H4 (cell line): ENCODE measurements around the gene B4GALNT4. TPM values are rescaled to one million over a fixed set of nuclear protein-coding genes. Genes with fewer than 3 reads are reported as not detected.
"Not testable (repeated sequence)": the region's sequence is repeated elsewhere in the genome, so short reads cannot be mapped to it uniquely, and the experiment has no call there.

Experiments
- DNase-seq: peaks from one replicate; pipeline ENCODE4 v3.0.0-alpha.2; 2015; ENCODE audit warnings: low spot score
- total RNA-seq: library from RNA; depleted of rRNA; stranded (reverse); fragments of >200 nt; shearing (Covaris generic); gene quantifications from 2 replicates; pipeline ENCODE4 v1.2.3, GENCODE V29; 2014; rRNA removed

Gene B4GALNT4, protein sequence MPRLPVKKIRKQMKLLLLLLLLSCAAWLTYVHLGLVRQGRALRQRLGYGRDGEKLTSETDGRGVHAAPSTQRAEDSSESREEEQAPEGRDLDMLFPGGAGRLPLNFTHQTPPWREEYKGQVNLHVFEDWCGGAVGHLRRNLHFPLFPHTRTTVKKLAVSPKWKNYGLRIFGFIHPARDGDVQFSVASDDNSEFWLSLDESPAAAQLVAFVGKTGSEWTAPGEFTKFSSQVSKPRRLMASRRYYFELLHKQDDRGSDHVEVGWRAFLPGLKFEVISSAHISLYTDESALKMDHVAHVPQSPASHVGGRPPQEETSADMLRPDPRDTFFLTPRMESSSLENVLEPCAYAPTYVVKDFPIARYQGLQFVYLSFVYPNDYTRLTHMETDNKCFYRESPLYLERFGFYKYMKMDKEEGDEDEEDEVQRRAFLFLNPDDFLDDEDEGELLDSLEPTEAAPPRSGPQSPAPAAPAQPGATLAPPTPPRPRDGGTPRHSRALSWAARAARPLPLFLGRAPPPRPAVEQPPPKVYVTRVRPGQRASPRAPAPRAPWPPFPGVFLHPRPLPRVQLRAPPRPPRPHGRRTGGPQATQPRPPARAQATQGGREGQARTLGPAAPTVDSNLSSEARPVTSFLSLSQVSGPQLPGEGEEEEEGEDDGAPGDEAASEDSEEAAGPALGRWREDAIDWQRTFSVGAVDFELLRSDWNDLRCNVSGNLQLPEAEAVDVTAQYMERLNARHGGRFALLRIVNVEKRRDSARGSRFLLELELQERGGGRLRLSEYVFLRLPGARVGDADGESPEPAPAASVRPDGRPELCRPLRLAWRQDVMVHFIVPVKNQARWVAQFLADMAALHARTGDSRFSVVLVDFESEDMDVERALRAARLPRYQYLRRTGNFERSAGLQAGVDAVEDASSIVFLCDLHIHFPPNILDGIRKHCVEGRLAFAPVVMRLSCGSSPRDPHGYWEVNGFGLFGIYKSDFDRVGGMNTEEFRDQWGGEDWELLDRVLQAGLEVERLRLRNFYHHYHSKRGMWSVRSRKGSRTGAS
- 6.5 and 11.1 TPM in 2 replicates for total RNA-seq

DNA sequence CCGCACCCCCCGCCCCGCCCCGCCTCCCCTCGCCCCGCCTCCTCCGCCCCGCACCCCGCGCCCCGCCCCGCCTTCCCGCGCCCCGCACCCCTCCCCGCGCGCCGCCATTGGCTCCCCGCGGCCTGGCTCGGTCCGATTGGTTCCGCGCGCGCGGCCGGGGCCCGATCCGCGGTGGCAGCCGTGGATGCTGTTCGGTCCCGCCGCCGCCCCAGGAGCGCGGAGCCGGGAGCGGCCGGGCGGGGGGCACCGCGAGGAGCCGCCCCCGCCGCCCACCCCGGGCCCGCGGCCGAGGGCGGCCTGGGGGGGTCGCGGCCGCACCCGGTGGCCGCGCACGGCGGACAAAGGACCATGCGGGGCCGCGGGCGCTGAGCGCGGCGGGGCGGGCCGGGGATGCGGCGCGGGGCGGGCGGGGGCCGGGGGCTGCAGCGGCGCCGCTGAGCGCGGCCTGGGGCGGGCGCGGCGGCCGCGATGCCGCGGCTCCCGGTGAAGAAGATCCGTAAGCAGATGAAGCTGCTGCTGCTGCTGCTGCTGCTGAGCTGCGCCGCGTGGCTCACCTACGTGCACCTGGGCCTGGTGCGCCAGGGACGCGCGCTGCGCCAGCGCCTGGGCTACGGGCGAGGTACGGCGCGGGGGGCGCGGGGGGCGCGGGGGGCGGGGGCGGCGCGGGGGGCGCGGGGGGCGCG lies at the start of gene B4GALNT4:
B4GALNT4 (plus strand) TSS at position 164 of the 683 bp plus-strand sequence; CDS start at position 469, 305 bp downstream.
- no peak for DNase-seq

GRCh38 chr11:319888-320273 lies 49.4 kb upstream of the B4GALNT4 start:
- not testable (repeated sequence) for DNase-seq

- DNase-seq, result no peak
Observed at GRCh38 chr11:324156-324555, 45.1 kb upstream of the B4GALNT4 start.

DNA sequence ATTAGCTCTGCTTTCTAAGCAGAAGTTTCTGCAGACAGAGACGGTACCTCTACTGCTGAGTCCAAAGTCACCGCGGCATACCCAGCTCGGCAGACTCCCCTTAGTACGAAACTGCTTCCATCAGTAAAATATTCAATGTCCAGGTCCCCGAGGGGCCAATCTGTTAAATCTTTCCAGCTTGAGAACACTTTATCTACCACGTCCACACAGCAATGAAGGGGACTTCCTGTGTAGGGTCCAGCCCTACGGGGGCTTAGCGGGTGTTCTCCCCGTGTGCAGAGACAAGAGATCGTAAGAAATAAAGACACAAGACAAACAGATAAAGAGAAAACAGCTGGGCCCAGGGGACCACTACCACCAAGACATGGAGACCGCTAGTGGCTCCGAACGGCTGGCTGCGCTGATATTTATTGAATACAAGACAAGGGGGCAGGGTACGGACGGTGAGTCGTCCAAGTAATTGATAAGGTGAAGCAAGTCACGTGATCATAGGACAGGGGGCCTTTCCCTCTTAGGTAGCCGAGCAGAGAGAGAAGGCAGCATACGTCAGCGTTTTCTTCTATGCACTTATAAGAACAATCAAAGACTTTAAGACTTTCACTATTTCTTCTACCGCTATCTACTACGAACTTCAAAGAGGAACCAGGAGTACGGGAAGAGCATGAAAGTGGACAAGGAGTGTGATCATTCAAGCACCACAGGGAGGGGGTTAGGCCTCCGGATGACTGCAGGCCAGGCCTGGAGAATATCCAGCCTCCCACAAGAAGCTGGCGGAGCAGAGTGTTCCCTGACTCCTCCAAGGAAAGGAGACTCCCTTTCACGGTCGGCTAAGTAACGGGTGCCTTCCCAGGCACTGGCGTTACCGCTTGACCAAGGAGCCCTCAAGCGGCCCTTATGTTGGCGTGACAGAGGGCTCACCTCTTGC lies 44.4 kb upstream of the B4GALNT4 start:
- not testable (repeated sequence) for DNase-seq

DNA sequence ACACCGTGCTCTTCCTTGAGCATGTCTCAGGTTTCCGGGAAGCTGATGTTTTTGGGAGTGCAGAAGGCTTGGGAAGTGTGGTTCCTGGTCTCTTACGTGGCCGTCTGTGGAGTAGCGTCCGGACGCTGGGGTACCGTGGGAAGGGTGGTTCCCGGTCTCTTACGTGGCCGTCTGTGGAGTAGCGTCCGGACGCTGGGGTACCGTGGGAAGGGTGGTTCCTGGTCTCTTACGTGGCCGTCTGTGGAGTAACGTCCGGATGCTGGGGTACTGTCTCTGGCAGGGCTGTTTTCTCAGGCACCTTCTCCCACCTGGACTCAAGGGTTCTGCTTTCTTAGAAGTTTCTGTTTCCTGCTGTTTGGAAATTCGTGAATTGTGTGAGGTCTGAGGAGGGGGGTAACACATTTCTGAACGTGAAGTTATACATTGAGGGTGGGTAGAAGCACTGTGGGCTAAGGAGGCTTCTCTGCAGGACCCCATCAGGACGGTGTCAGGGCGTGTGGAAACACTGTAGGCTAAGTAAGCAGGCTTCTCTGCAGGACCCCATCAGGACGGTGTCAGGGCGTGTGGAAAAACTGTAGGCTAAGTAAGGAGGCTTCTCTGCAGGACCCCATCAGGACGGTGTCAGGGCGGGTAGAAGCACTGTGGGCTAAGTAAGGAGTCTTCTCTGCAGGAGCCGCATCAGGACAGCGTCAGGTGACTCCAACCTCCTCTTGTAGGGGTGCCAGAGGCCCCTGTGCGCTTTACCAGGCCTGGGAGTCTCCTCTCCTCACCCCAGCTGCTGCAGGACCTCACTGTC lies 43.3 kb upstream of the B4GALNT4 start:
- no peak for DNase-seq

DNA sequence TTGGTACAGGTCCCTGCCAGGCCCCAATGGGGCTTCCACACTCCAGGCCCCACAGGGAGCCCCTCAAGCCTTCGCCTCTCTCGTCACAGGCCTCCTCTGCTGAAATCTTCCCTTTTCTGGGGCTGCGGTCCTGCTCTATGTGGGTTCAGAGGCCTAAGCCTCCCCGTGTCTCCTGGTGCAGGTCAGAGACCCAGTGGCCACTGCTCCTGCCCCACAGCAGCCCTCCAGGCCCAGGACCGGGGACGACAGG lies 42.8 kb upstream of the B4GALNT4 start:
- DNase-seq, result no peak

DNA sequence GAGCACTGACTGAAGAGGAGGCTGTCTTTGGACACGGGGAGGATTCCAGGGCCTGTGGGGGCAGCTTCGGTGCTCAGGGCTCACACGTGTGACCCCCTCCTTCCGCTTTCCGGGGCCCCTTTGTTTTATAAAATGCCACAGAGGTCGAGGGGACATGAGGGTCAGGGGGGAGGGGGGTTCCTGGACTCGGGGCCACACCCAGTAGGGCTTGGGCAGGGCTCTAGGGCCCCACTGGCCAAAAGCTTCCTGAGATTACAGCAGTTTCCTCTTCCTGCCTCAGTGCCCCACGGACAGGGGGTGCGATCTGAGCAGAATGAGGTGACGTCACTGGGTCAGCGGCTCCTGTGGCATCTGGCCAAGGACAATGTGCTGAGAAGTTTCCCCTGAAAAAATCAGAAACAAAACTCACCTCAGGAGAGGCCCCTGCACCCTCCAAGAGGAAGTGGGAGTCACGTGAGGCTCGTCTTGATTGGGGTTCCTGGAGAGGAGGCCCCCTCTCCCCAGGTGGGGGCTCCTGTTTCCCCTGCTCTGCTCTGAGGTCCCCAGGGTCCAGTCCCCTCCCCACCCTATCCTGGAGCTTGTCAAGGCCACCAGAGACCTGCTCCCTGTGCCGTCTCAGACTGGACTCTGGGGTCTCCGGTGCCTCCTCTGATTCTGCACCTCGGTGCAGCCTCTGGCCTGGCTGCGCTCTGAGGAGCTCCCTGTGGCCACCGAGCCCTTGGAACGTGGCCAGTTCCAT lies 42.3 kb upstream of the B4GALNT4 start:
- DNase-seq, result no peak

- DNase-seq, result no peak
Observed at GRCh38 chr11:327581-327923, 41.7 kb upstream of the B4GALNT4 start.

DNA sequence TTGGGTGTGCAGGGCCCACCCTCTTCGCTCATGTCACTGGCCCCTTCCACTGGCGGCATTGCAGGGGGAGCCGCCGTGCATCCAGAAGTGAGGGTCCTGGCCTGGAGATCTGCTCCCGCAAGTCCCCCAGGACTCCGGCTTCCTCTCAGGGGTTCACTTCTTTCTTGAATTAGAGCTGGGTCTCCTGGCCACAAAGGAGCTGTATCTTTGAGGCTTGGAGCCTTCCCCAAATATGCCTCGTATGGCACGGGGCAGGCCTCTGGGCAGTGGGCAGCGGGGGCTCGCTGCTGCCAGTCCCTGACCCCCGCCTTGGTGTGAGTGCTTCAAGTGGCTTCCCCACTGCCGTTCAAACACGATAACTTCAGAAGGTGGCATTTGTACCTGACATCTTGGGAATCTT lies 41.3 kb upstream of the B4GALNT4 start:
- no peak for DNase-seq

DNA sequence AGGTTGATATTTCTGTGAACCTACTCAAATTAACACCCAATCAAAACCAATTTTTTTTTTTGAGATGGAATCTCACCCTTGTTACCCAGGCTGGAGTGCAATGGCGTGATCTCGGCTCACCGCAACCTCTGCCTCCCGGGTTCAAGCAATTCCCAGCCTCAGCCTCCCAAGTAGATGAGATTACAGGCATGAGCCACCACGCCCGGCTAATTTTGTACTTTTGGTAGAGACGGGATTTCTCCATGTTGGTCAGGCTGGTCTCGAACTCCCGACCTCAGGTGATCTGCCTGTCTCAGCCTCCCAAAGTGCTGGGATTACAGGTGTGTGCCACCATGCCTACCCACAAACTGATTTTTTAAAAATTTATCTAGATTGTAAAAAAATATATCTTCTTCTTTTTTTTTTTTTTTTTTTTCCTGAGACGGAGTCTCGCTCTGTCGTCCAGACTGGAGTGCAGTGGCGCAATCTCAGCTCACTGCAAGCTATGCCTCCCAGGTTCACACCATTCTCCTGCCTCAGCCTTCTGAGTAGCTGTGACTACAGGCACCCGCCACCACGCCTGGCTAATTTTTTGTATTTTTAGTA lies 40.7 kb upstream of the B4GALNT4 start:
- DNase-seq, result not testable (repeated sequence)

DNA sequence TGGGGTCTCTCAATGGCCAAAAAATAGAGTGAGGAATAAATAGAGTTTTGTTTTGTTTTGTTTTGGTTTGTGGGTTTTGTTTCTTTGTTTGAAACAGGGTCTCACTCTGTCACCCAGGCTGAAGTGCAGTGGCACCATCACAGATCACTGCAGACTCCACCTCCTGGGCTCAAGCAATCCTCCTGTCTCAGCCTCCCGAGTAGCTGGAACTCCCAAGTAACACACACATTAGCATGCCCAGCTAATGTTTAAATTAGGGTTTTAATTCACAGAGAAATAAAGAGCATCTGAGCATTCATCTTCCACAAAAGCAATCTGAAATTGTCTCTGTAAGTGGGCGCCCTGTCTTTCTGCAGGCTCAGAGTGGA lies 39.4 kb upstream of the B4GALNT4 start:
- no peak for DNase-seq

- no peak for DNase-seq
Observed at GRCh38 chr11:330307-330693, 39.0 kb upstream of the B4GALNT4 start.

GRCh38 chr11:330694-331357 lies 38.5 kb upstream of the B4GALNT4 start:
- no peak for DNase-seq

DNA sequence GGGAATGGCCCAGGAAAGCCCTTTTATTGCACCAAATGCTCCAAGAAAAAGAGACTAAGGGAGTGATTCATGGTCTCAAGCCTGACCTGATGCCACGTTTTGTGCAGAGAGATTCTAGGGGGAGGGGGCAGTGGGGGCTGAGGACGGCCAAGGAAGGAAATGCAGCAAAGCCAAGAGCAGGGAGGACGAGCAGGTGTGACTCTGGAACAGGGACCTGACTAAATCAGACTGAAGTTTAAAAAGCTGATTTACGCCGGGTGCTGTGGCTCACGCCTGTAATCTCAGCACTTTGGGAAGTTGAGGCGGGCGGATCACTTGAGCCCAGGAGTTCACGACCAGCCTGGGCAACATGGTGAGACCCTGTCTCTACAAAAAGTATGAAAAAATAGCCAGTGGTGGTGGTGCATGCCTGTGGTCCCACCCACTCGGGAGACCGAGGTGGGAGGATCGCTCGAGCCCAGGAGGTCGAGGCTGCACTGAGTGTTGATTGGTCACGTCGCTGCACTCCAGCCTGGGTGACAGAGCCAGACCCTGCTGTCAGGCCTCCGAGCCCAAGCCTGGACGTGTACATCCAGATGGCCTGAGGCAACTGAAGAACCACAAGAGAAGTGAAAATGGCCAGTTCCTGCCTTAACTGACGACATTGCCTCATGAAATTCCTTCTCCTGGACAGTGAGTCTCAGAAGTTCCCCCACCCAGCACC lies 37.8 kb upstream of the B4GALNT4 start:
- no peak for DNase-seq

- DNase-seq, result no peak
Observed at GRCh38 chr11:332651-333480, 36.4 kb upstream of the B4GALNT4 start.

DNA sequence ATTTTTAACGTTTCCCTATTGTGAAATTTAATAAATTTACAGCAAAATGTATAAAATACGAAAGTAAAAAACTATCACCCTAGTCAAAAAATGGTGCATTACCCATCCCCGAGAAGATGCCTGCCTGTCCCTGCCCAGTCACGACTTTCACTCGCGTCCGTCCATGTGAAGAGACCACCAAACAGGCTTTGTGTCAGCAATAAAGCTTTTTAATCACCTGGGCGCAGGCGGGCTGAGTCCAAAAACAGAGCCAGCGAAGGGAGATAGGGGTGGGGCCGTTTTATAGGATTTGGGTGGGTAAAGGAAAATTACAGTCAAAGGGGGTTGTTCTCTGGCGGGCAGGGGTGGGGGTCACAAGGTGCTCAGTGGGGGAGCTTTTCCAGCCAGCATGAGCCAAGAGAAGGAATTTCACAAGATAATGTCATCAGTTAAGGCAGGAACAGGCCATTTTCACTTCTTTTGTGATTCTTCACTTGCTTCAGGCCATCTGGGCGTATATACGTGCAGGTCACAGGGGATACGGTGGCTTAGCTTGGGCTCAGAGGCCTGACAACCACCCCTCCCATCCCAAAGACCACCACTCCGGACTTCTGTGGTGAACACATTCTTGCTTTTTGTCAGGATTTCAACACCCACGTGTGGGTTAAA lies 35.6 kb upstream of the B4GALNT4 start:
- not testable (repeated sequence) for DNase-seq
